ENCODE measurements around the gene APPL2. TPM values are rescaled to one million over a fixed set of nuclear protein-coding genes. Genes with fewer than 3 reads are reported as not detected.
A peak's percentile ranks its signal among the peaks of the same experiment; 100 is the strongest.

Gene APPL2
- total and polyA plus RNA-seq, 2 experiments from 2014 or later, result 83.0 to 122 TPM

- no peak overlapping the region for H3K4me3 ChIP-seq
- DNase-seq, result no peak
- peak overlapping the region; percentile 51 for H3K27ac ChIP-seq
- H3K27me3 ChIP-seq (replicated peaks; ENCODE audit: insufficient read depth), result no peaks in the 10 kb centered on the region
- H3K9me2 ChIP-seq (ENCODE audit: insufficient read depth), result no peaks in the 10 kb centered on the region
- no peak overlapping the region for H2AFZ ChIP-seq
- peaks cover 54% of the 10 kb centered on the region for H3K36me3 ChIP-seq (ENCODE audit: low read depth)
- 79 to 84% methylated on average over 6 of the region's 6 CpGs for WGBS, 2 experiments (ENCODE audit: low coverage in 1 of 2, low lambda C conversion rate in 2 of 2, missing lambda C conversion rate in 2 of 2)
- no peak overlapping the region for H3K4me2 ChIP-seq (ENCODE audit: unreplicated experiment)
- H3K79me2 ChIP-seq (ENCODE audit: insufficient read depth), result peaks cover 100% of the 10 kb centered on the region
- peaks cover 38% of the 10 kb centered on the region for H3F3A ChIP-seq (ENCODE audit: insufficient read depth)
- TF ChIP-seq EZH2phosphoT487 (IDR thresholded peaks at IDR 0.05; ENCODE audit: insufficient read depth, low read depth) (no peak), EZH2 (IDR thresholded peaks at IDR 0.05; ENCODE audit: insufficient read depth, poor library complexity, severe bottlenecking) (no peak)
- no peaks in the 10 kb centered on the region for H3K9me3 ChIP-seq (ENCODE audit: low read depth)
- H3K4me1 ChIP-seq (ENCODE audit: insufficient read depth), result peaks cover 74% of the 10 kb centered on the region
- in situ Hi-C loops (cut with MboI), result no loop called here
- 0 out of 2 replicates have a peak, but pooled peaks cover 4% of the 10 kb centered on the region for H4K20me1 ChIP-seq (ENCODE audit: insufficient read depth)
- 0 out of 2 replicates have a peak overlapping the region, but pooled peaks have one; percentile 19 for H3K9ac ChIP-seq
These were observed 15.6 kb downstream of the APPL2 start for GRCh38 chr12:105220150-105220928.

- peaks cover 54% of the 10 kb centered on the region for H3K36me3 ChIP-seq (ENCODE audit: low read depth)
- no peaks in the 10 kb centered on the region for H3K9me3 ChIP-seq (ENCODE audit: low read depth)
- peaks cover 74% of the 10 kb centered on the region for H3K4me1 ChIP-seq (ENCODE audit: insufficient read depth)
These were observed 16.5 kb downstream of the APPL2 start for GRCh38 chr12:105219261-105220028.

GRCh38 chr12:105218434-105218833 lies 17.5 kb downstream of the APPL2 start:
- Histone ChIP-seq H3K27ac (peak overlapping the region; percentile 51), H3K9ac (0 out of 2 replicates have a peak overlapping the region, but pooled peaks have one; percentile 9), H3K4me1 (ENCODE audit: insufficient read depth) (peaks cover 75% of the 10 kb centered on the region), H3F3A (ENCODE audit: insufficient read depth) (peaks cover 45% of the 10 kb centered on the region), H2AFZ (no peak overlapping the region), H3K4me3 (no peak overlapping the region), H4K20me1 (ENCODE audit: insufficient read depth) (0 out of 2 replicates have a peak, but pooled peaks cover 4% of the 10 kb centered on the region), H3K9me2 (ENCODE audit: insufficient read depth) (no peaks in the 10 kb centered on the region), H3K36me3 (ENCODE audit: low read depth) (peaks cover 63% of the 10 kb centered on the region), H3K27me3 (replicated peaks; ENCODE audit: insufficient read depth) (no peaks in the 10 kb centered on the region), H3K9me3 (ENCODE audit: low read depth) (no peaks in the 10 kb centered on the region), H3K79me2 (ENCODE audit: insufficient read depth) (peaks cover 97% of the 10 kb centered on the region), H3K4me2 (ENCODE audit: unreplicated experiment) (no peak overlapping the region)
- TF ChIP-seq EZH2 (IDR thresholded peaks at IDR 0.05; ENCODE audit: insufficient read depth, poor library complexity, severe bottlenecking), result no peak
- no peak for TF ChIP-seq EZH2phosphoT487 (IDR thresholded peaks at IDR 0.05; ENCODE audit: insufficient read depth, low read depth)
- in situ Hi-C loops (cut with MboI), result no loop called here
- DNase-seq, result peak; percentile 54
- WGBS, 2 experiments (ENCODE audit: low coverage in 1 of 2, low lambda C conversion rate in 2 of 2, missing lambda C conversion rate in 2 of 2), result 22 to 23% methylated on average over 7 of the region's 7 CpGs

More at GRCh38 chr12:105219261-105220028, 16.5 kb downstream of the APPL2 start:
- no peak overlapping the region for H3K4me2 ChIP-seq (ENCODE audit: unreplicated experiment)
- no peak overlapping the region for H3K4me3 ChIP-seq
- H4K20me1 ChIP-seq (ENCODE audit: insufficient read depth), result 0 out of 2 replicates have a peak, but pooled peaks cover 4% of the 10 kb centered on the region
- H3F3A ChIP-seq (ENCODE audit: insufficient read depth), result peaks cover 38% of the 10 kb centered on the region
- DNase-seq, result no peak
- TF ChIP-seq EZH2 (IDR thresholded peaks at IDR 0.05; ENCODE audit: insufficient read depth, poor library complexity, severe bottlenecking) (no peak), EZH2phosphoT487 (IDR thresholded peaks at IDR 0.05; ENCODE audit: insufficient read depth, low read depth) (no peak)
- no peaks in the 10 kb centered on the region for H3K9me2 ChIP-seq (ENCODE audit: insufficient read depth)
- H3K27ac ChIP-seq, result peak overlapping the region; percentile 51
- in situ Hi-C loops (cut with MboI), result no loop called here
- no peak overlapping the region for H2AFZ ChIP-seq
- H3K9ac ChIP-seq, result 0 out of 2 replicates have a peak overlapping the region, but pooled peaks have one; percentile 9
- no peaks in the 10 kb centered on the region for H3K27me3 ChIP-seq (replicated peaks; ENCODE audit: insufficient read depth)
- whole genome bisulfite sequencing, 2 experiments (ENCODE audit: low coverage in 1 of 2, low lambda C conversion rate in 2 of 2, missing lambda C conversion rate in 2 of 2), result 32 to 42% methylated on average over 4 of the region's 4 CpGs
- peaks cover 100% of the 10 kb centered on the region for H3K79me2 ChIP-seq (ENCODE audit: insufficient read depth)

- Histone ChIP-seq H3K9me3 (ENCODE audit: low read depth) (no peaks in the 10 kb centered on the region), H3K9ac (peak overlapping the region; percentile 76), H3K79me2 (ENCODE audit: insufficient read depth) (peaks cover 83% of the 10 kb centered on the region), H3K9me2 (ENCODE audit: insufficient read depth) (no peaks in the 10 kb centered on the region), H3K27ac (peak overlapping the region; percentile 94), H3K4me3 (no peak overlapping the region), H2AFZ (no peak overlapping the region), H3K36me3 (ENCODE audit: low read depth) (peaks cover 63% of the 10 kb centered on the region), H3K4me1 (ENCODE audit: insufficient read depth) (peaks cover 71% of the 10 kb centered on the region), H3K4me2 (ENCODE audit: unreplicated experiment) (peak overlapping the region; percentile 41), H3F3A (ENCODE audit: insufficient read depth) (peaks cover 70% of the 10 kb centered on the region), H4K20me1 (ENCODE audit: insufficient read depth) (0 out of 2 replicates have a peak, but pooled peaks cover 4% of the 10 kb centered on the region), H3K27me3 (replicated peaks; ENCODE audit: insufficient read depth) (no peaks in the 10 kb centered on the region)
- in situ Hi-C loops (cut with MboI), result no loop called here
- WGBS, 2 experiments (ENCODE audit: low coverage in 1 of 2, low lambda C conversion rate in 2 of 2, missing lambda C conversion rate in 2 of 2), result 72 to 73% methylated on average over 9 of the region's 9 CpGs
- peak; percentile 69 for DNase-seq
- TF ChIP-seq EZH2 (IDR thresholded peaks at IDR 0.05; ENCODE audit: insufficient read depth, poor library complexity, severe bottlenecking), result no peak
- no peak for TF ChIP-seq EZH2phosphoT487 (IDR thresholded peaks at IDR 0.05; ENCODE audit: insufficient read depth, low read depth)
These were observed 21.2 kb downstream of the APPL2 start for GRCh38 chr12:105214670-105215375.
